ENCODE results near the gene VPS35.
A peak's percentile ranks its signal among the peaks of the same experiment; 100 is the strongest.

Gene VPS35

DNA sequence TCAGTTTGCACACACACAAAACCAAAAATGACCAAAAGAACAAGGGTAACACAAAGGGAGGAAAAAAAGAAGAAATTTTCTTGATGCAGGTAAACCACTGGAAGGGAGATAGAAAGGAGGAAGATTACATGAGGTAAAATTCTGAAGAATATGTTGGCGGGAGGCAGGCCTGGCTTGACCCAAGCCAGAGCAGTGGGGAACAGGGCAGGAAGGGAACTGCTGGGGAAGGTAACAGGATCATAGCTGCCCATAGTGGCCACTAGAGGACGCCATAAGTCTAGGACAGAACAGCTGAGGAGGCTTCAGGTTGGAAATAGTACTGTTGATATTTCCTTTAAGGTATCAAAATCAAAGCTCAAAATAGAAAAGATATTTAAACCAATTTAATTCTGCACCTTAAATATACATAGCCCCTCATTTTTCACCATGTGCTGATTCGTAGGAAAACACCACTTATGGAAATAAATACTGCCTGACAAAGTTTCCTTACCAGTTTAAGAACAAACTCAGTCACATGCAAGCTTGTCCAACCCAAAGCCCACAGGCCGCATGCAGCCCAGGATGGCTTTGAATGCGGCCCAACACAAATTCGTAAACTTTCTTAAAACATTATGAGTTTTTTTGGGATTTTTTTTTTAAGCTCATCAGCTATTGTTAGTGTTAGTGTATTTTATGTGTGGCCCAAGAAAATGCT is 15.5 kb downstream of the VPS35 start:
- no peak overlapping the region for H3K27ac ChIP-seq (ENCODE audit: low read depth in 2 of 2, low read length in 2 of 2)
- no peaks in the 10 kb centered on the region for H3K4me1 ChIP-seq (ENCODE audit: control insufficient read depth in 2 of 2, insufficient read depth in 2 of 2, low read length in 2 of 2)
- H3K4me3 ChIP-seq (ENCODE audit: low read length in 2 of 2) = no peak overlapping the region
- no peaks in the 10 kb centered on the region for H3K27me3 ChIP-seq (ENCODE audit: control insufficient read depth in 2 of 2, insufficient read depth in 2 of 2, low read length in 2 of 2)
- H3K36me3 ChIP-seq (ENCODE audit: control insufficient read depth in 2 of 2, insufficient read depth in 2 of 2, low read length in 2 of 2) = peaks cover 38 to 68% of the 10 kb centered on the region in 2 donors
- peak overlapping the region in 1 of 2 donors; percentile 17 for H3K9ac ChIP-seq (ENCODE audit: low read depth in 1 of 2, low read length in 2 of 2)
- no peaks in the 10 kb centered on the region for H3K9me3 ChIP-seq (ENCODE audit: control insufficient read depth in 2 of 2, low read length in 2 of 2)

GRCh38 chr16:46662123-46662522 is 26.9 kb downstream of the VPS35 start:
- Histone ChIP-seq H3K36me3 (ENCODE audit: control insufficient read depth in 2 of 2, insufficient read depth in 2 of 2, low read length in 2 of 2) (peaks cover 43 to 51% of the 10 kb centered on the region in 2 donors), H3K9me3 (ENCODE audit: control insufficient read depth in 2 of 2, low read length in 2 of 2) (no peaks in the 10 kb centered on the region), H3K4me1 (ENCODE audit: control insufficient read depth in 2 of 2, insufficient read depth in 2 of 2, low read length in 2 of 2) (no peaks in the 10 kb centered on the region), H3K4me3 (ENCODE audit: low read length in 2 of 2) (no peak overlapping the region), H3K9ac (ENCODE audit: low read depth in 1 of 2, low read length in 2 of 2) (no peak overlapping the region), H3K27me3 (ENCODE audit: control insufficient read depth in 2 of 2, insufficient read depth in 2 of 2, low read length in 2 of 2) (no peaks in the 10 kb centered on the region), H3K27ac (ENCODE audit: low read depth in 2 of 2, low read length in 2 of 2) (no peak overlapping the region)

- no peak overlapping the region for H3K27ac ChIP-seq (ENCODE audit: low read depth in 2 of 2, low read length in 2 of 2)
- no peak overlapping the region for H3K9ac ChIP-seq (ENCODE audit: low read depth in 1 of 2, low read length in 2 of 2)
- no peaks in the 10 kb centered on the region for H3K9me3 ChIP-seq (ENCODE audit: control insufficient read depth in 2 of 2, low read length in 2 of 2)
- H3K4me3 ChIP-seq (ENCODE audit: low read length in 2 of 2) = no peak overlapping the region
- no peaks in the 10 kb centered on the region for H3K27me3 ChIP-seq (ENCODE audit: control insufficient read depth in 2 of 2, insufficient read depth in 2 of 2, low read length in 2 of 2)
- peaks cover 31 to 40% of the 10 kb centered on the region in 2 donors for H3K36me3 ChIP-seq (ENCODE audit: control insufficient read depth in 2 of 2, insufficient read depth in 2 of 2, low read length in 2 of 2)
- H3K4me1 ChIP-seq (ENCODE audit: control insufficient read depth in 2 of 2, insufficient read depth in 2 of 2, low read length in 2 of 2) = no peaks in the 10 kb centered on the region
Observed at GRCh38 chr16:46658925-46659324, 30.1 kb downstream of the VPS35 start.

DNA sequence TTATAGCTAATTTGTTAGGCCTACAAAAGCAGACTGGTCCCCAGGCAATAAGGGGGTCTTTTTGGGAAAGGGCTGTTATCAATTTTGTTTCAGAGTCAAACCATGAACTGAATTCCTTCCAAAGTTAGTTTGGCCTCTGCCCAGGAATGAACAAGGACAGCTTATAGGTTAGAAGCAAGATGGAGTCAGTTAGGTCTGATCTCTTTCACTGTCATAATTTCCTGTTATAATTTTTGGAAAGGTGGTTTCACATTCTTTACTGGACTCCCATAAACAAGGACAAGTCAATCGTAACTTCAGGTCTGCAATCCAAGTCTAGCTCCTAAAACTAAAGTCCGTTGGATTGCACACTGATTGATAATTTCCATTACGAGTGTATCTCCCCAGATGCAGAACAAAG is 37.7 kb downstream of the VPS35 start:
- Histone ChIP-seq H3K9me3 (ENCODE audit: control insufficient read depth in 2 of 2, low read length in 2 of 2) (no peaks in the 10 kb centered on the region), H3K4me1 (ENCODE audit: control insufficient read depth in 2 of 2, insufficient read depth in 2 of 2, low read length in 2 of 2) (no peaks in the 10 kb centered on the region), H3K4me3 (ENCODE audit: low read length in 2 of 2) (no peak overlapping the region), H3K27ac (ENCODE audit: low read depth in 2 of 2, low read length in 2 of 2) (no peak overlapping the region), H3K36me3 (ENCODE audit: control insufficient read depth in 2 of 2, insufficient read depth in 2 of 2, low read length in 2 of 2) (no peaks in the 10 kb centered on the region), H3K9ac (ENCODE audit: low read depth in 1 of 2, low read length in 2 of 2) (no peak overlapping the region), H3K27me3 (ENCODE audit: control insufficient read depth in 2 of 2, insufficient read depth in 2 of 2, low read length in 2 of 2) (no peaks in the 10 kb centered on the region)

- Histone ChIP-seq H3K9ac (ENCODE audit: low read depth in 1 of 2, low read length in 2 of 2) (no peak overlapping the region), H3K27ac (ENCODE audit: low read depth in 2 of 2, low read length in 2 of 2) (peak overlapping the region in 1 of 2 donors; percentile 41), H3K4me3 (ENCODE audit: low read length in 2 of 2) (no peak overlapping the region), H3K4me1 (ENCODE audit: control insufficient read depth in 2 of 2, insufficient read depth in 2 of 2, low read length in 2 of 2) (no peaks in the 10 kb centered on the region), H3K27me3 (ENCODE audit: control insufficient read depth in 2 of 2, insufficient read depth in 2 of 2, low read length in 2 of 2) (no peaks in the 10 kb centered on the region), H3K36me3 (ENCODE audit: control insufficient read depth in 2 of 2, insufficient read depth in 2 of 2, low read length in 2 of 2) (no peaks in the 10 kb centered on the region), H3K9me3 (ENCODE audit: control insufficient read depth in 2 of 2, low read length in 2 of 2) (no peaks in the 10 kb centered on the region)
Observed at GRCh38 chr16:46650254-46650623, 38.7 kb downstream of the VPS35 start.

- Histone ChIP-seq H3K9ac (ENCODE audit: low read depth in 1 of 2, low read length in 2 of 2) (no peak overlapping the region), H3K27me3 (ENCODE audit: control insufficient read depth in 2 of 2, insufficient read depth in 2 of 2, low read length in 2 of 2) (no peaks in the 10 kb centered on the region), H3K36me3 (ENCODE audit: control insufficient read depth in 2 of 2, insufficient read depth in 2 of 2, low read length in 2 of 2) (no peaks in the 10 kb centered on the region), H3K4me3 (ENCODE audit: low read length in 2 of 2) (peak overlapping the region in 1 of 2 donors; percentile 17), H3K9me3 (ENCODE audit: control insufficient read depth in 2 of 2, low read length in 2 of 2) (no peaks in the 10 kb centered on the region), H3K4me1 (ENCODE audit: control insufficient read depth in 2 of 2, insufficient read depth in 2 of 2, low read length in 2 of 2) (no peaks in the 10 kb centered on the region), H3K27ac (ENCODE audit: low read depth in 2 of 2, low read length in 2 of 2) (peak overlapping the region in 1 of 2 donors; percentile 41)
Observed at GRCh38 chr16:46649588-46650253, 39.3 kb downstream of the VPS35 start.

- Histone ChIP-seq H3K9ac (ENCODE audit: low read depth in 1 of 2, low read length in 2 of 2) (no peak overlapping the region), H3K4me1 (ENCODE audit: control insufficient read depth in 2 of 2, insufficient read depth in 2 of 2, low read length in 2 of 2) (no peaks in the 10 kb centered on the region), H3K36me3 (ENCODE audit: control insufficient read depth in 2 of 2, insufficient read depth in 2 of 2, low read length in 2 of 2) (no peaks in the 10 kb centered on the region), H3K27ac (ENCODE audit: low read depth in 2 of 2, low read length in 2 of 2) (no peak overlapping the region), H3K27me3 (ENCODE audit: control insufficient read depth in 2 of 2, insufficient read depth in 2 of 2, low read length in 2 of 2) (no peaks in the 10 kb centered on the region), H3K4me3 (ENCODE audit: low read length in 2 of 2) (no peak overlapping the region), H3K9me3 (ENCODE audit: control insufficient read depth in 2 of 2, low read length in 2 of 2) (no peaks in the 10 kb centered on the region)
Observed at GRCh38 chr16:46648656-46649055, 40.3 kb downstream of the VPS35 start.

- H3K27me3 ChIP-seq (ENCODE audit: control insufficient read depth in 2 of 2, insufficient read depth in 2 of 2, low read length in 2 of 2) = no peaks in the 10 kb centered on the region
- H3K9me3 ChIP-seq (ENCODE audit: control insufficient read depth in 2 of 2, low read length in 2 of 2) = no peaks in the 10 kb centered on the region
- no peaks in the 10 kb centered on the region for H3K36me3 ChIP-seq (ENCODE audit: control insufficient read depth in 2 of 2, insufficient read depth in 2 of 2, low read length in 2 of 2)
- no peak overlapping the region for H3K4me3 ChIP-seq (ENCODE audit: low read length in 2 of 2)
- H3K27ac ChIP-seq (ENCODE audit: low read depth in 2 of 2, low read length in 2 of 2) = no peak overlapping the region
- no peaks in the 10 kb centered on the region for H3K4me1 ChIP-seq (ENCODE audit: control insufficient read depth in 2 of 2, insufficient read depth in 2 of 2, low read length in 2 of 2)
- no peak overlapping the region for H3K9ac ChIP-seq (ENCODE audit: low read depth in 1 of 2, low read length in 2 of 2)
Observed at GRCh38 chr16:46638947-46639925, 49.7 kb downstream of the VPS35 start.

DNA sequence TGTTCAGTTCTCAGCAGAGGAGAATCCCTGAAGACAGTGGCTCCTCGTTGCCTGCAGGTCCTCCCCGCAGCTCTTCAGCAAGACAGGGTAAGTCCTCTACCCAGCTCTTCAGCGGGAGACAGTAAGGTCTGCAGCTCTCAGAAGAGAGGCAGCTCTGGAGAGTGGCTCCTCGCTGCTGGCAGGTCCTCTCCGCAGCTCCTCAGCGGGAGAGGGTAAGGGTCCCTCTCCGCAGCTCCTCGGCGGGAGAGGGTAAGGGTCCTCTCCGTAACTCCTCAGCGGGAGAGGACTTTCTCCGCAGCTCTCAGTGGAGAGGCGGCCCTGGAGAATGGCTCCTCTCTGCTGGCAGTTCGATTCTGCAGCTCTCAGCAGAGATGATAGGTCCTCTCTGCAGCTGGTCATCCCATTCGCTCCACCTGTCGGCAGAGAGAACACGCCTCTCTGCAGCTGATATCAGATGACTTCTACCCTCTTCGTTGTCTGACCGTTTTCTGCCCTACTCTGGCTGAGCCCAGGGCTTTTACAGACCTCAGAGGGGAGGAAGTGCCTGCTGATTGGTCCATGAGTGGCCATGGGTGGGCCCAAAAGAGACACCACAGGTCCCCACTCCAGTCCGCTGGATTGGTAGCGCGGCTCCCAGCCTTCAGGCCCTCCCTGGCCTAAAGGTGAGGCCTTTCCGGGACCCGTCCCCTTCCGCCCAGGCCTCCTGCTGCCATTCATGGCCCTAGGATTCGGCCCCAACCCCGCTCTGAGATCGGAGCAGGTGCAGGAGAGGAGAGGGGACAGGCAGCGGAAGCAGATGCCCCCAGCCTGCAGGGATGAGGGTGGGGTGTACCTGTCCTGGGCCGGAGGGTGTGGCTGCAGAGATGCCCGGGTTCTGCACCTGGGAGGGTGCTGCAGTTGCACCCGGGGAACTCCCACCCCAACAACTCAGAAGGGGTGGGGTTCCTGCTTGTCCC is 55.9 kb downstream of the VPS35 start:
- Histone ChIP-seq H3K9ac (ENCODE audit: low read depth in 1 of 2, low read length in 2 of 2) (no peak overlapping the region), H3K27me3 (ENCODE audit: control insufficient read depth in 2 of 2, insufficient read depth in 2 of 2, low read length in 2 of 2) (no peaks in the 10 kb centered on the region), H3K4me3 (ENCODE audit: low read length in 2 of 2) (no peak overlapping the region), H3K9me3 (ENCODE audit: control insufficient read depth in 2 of 2, low read length in 2 of 2) (no peaks in the 10 kb centered on the region), H3K36me3 (ENCODE audit: control insufficient read depth in 2 of 2, insufficient read depth in 2 of 2, low read length in 2 of 2) (no peaks in the 10 kb centered on the region), H3K27ac (ENCODE audit: low read depth in 2 of 2, low read length in 2 of 2) (no peak overlapping the region), H3K4me1 (ENCODE audit: control insufficient read depth in 2 of 2, insufficient read depth in 2 of 2, low read length in 2 of 2) (no peaks in the 10 kb centered on the region)

All from mucosa of rectum (tissue), 2 donors.